Stimulated activated naive CD8-positive, alpha-beta T cell treated with anti-CD3 and anti-CD28 coated beads, Interleukin-15, Interleukin-2, amounts not matched to agents 100 U/mL and 50 U/mL, for 24 hours (primary cell): Measurements from ENCODE around the gene SHROOM2.
"Not testable (repeated sequence)": the region's sequence is repeated elsewhere in the genome, so short reads cannot be mapped to it uniquely, and the experiment has no call there.

ENCODE experiments used
- ATAC-seq: fragments of 150-1000 bp; cut with Tn5 transposase; one replicate; pipeline ENCODE4 v1.10.0; 2021
- DNase-seq: peaks from one replicate; pipeline ENCODE4 v3.0.0; 2021

Gene SHROOM2

GRCh38 chrX:9785944-9786797, at the start of gene SHROOM2:
TSS of gene SHROOM2 (plus strand) at chrX:9786429. CDS start at chrX:9786546, 117 bp downstream.
- DNase-seq (no peak), ATAC-seq (no peak)

GRCh38 chrX:9737363-9737762, 48.9 kb upstream of the SHROOM2 start:
- DNase-seq, result no peak
- no peak for ATAC-seq

GRCh38 chrX:9738151-9738550, 48.1 kb upstream of the SHROOM2 start:
- ATAC-seq (no peak), DNase-seq (no peak)

GRCh38 chrX:9739130-9739529, 47.1 kb upstream of the SHROOM2 start:
- no peak for ATAC-seq
- DNase-seq, result no peak

- no peak for DNase-seq
- ATAC-seq, result no peak
These were observed 40.7 kb upstream of the SHROOM2 start for GRCh38 chrX:9745417-9746115.

- DNase-seq (no peak), ATAC-seq (no peak)
These were observed 39.9 kb upstream of the SHROOM2 start for GRCh38 chrX:9746148-9746888.

- no peak for ATAC-seq
- DNase-seq, result no peak
These were observed 38.6 kb upstream of the SHROOM2 start for GRCh38 chrX:9747644-9748043.

- no peak for DNase-seq
These were observed 37.0 kb upstream of the SHROOM2 start for GRCh38 chrX:9749146-9749692.

GRCh38 chrX:9757366-9757765, 28.9 kb upstream of the SHROOM2 start:
- no peak for ATAC-seq
- no peak for DNase-seq

More at GRCh38 chrX:9749146-9749692, 37.0 kb upstream of the SHROOM2 start:
- no peak for ATAC-seq

- ATAC-seq (no peak), DNase-seq (no peak)
These were observed 28.1 kb upstream of the SHROOM2 start for GRCh38 chrX:9758021-9758638.

GRCh38 chrX:9759337-9759736, 26.9 kb upstream of the SHROOM2 start:
- ATAC-seq (no peak), DNase-seq (no peak)

- no peak for DNase-seq
- ATAC-seq, result no peak
These were observed 21.0 kb upstream of the SHROOM2 start for GRCh38 chrX:9765072-9765736.

- no peak for ATAC-seq
- no peak for DNase-seq
These were observed 20.5 kb upstream of the SHROOM2 start, which contains the start of gene GPR143 for GRCh38 chrX:9765737-9766097. TSS of gene GPR143 (minus strand) at chrX:9765847. CDS start at chrX:9765817, 30 bp downstream.

- DNase-seq (no peak), ATAC-seq (no peak)
These were observed 18.9 kb upstream of the SHROOM2 start for GRCh38 chrX:9767375-9767774.

- not testable (repeated sequence) for DNase-seq, ATAC-seq
These were observed 17.8 kb upstream of the SHROOM2 start for GRCh38 chrX:9768321-9768839.

- ATAC-seq (no peak), DNase-seq (no peak)
These were observed 15.9 kb upstream of the SHROOM2 start for GRCh38 chrX:9770319-9770718.

- DNase-seq (no peak), ATAC-seq (no peak)
These were observed 13.3 kb upstream of the SHROOM2 start for GRCh38 chrX:9772943-9773342.

GRCh38 chrX:9775930-9776329, 10.3 kb upstream of the SHROOM2 start:
- no peak for DNase-seq
- no peak for ATAC-seq

GRCh38 chrX:9781941-9782340, 4.3 kb upstream of the SHROOM2 start:
- DNase-seq (no peak), ATAC-seq (no peak)

- DNase-seq, result no peak
These were observed 1.9 kb upstream of the SHROOM2 start for GRCh38 chrX:9784332-9784731.

More at GRCh38 chrX:9784332-9784731, 1.9 kb upstream of the SHROOM2 start:
- ATAC-seq, result no peak
